ENCODE results near the gene KLHDC10.

The KLHDC10 gene

DNA sequence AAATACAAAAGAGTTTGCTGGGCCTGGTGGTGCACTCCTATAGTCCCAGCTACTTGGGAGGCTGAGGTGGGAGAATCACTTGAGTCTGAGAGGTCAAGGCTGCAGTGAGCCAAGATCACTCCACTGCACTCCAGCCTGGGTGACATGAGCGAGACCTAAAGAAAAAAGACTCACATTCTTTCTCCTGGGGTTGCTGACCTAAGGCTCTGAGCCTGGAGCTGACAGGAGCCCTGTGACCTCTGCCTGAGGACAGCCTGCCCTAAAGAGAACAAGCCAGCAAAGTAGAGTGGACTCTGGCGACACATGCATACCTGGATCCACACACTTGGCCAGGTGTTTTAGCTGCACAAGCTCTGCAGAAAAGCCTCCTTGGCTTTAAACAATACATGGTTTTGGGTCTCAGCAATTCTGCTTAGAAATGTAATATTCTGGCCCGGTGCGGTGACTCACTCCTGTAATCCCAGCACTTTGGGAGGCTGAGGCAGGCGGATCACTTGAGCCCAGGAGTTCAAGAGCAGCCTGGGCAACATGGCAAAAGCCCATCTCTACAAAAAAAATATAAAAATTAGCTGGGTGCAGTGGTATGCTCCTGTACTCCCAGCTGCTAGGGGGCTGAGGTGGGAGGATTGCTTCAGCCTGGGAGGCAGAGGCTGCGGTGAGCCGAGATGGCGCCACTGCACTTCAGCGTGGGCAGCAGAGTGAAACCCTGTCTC, 76.5 kb downstream of the KLHDC10 start:
- no peak overlapping the region for H3K4me3 Mint-ChIP-seq
- H3K4me1 Mint-ChIP-seq (ENCODE audit: low read depth), result peaks cover 1% of the 10 kb centered on the region
- H3K9me3 Mint-ChIP-seq, result no peaks in the 10 kb centered on the region
- H3K36me3 Mint-ChIP-seq (ENCODE audit: low read depth), result no peaks in the 10 kb centered on the region
- DNase-seq, result no peak
- peaks cover 19% of the 10 kb centered on the region for H3K27me3 Mint-ChIP-seq
- no peak overlapping the region for H3K27ac Mint-ChIP-seq

DNA sequence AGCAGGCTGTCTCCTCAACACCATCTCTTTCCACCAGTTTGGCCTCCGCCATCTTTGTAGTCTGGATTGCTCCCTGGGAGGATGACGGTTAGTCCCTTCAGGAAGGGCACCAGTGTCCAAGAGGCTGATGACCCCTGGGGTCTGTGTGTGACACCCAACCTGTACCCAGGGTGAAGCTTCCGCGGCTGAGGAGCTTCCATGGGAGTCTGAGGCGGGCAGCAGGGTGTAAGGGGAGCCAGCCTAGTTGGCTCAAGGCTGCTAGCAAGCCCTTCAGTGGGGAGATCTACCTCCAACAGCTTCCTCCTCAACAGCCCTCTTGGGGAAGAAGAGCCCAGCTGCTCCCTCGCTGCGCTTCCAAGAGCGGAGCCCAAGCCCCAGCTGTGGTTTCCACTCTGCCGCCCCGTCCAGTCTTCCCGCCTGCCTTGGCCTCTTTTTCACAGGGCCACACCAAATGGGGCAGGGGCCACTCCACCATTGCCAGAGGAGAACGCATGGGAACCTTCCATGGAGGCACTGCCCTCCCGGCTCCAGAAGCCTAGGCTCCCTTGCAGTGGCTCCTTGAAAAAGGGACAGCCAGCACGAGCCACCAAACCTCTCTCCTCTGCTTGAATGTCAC, 77.5 kb downstream of the KLHDC10 start:
- H3K4me3 Mint-ChIP-seq, result no peak overlapping the region
- no peak for DNase-seq
- H3K27ac Mint-ChIP-seq, result no peak overlapping the region
- no peaks in the 10 kb centered on the region for H3K36me3 Mint-ChIP-seq (ENCODE audit: low read depth)
- H3K9me3 Mint-ChIP-seq, result no peaks in the 10 kb centered on the region
- no peaks in the 10 kb centered on the region for H3K4me1 Mint-ChIP-seq (ENCODE audit: low read depth)
- peaks cover 19% of the 10 kb centered on the region for H3K27me3 Mint-ChIP-seq

DNA sequence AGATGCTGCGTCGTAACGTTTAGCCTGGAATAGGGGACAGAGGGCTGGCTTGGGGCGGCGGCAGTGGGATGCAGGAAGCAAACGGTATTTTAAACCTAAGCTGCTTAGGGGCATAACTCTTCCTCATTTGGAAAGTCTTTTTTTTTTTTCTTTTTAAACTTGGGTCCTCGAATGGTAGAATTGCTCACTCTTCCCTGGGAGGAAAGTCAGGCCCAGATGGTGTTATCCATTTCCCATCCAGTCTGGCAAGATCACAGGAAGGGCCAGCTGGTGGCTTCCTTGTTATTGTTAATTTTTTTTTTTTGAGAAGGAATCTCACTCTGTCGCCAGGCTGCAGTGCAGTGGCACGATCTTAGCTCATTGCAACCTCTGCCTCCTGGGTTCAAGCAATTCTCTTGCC, 78.2 kb downstream of the KLHDC10 start:
- no peak for DNase-seq

DNA sequence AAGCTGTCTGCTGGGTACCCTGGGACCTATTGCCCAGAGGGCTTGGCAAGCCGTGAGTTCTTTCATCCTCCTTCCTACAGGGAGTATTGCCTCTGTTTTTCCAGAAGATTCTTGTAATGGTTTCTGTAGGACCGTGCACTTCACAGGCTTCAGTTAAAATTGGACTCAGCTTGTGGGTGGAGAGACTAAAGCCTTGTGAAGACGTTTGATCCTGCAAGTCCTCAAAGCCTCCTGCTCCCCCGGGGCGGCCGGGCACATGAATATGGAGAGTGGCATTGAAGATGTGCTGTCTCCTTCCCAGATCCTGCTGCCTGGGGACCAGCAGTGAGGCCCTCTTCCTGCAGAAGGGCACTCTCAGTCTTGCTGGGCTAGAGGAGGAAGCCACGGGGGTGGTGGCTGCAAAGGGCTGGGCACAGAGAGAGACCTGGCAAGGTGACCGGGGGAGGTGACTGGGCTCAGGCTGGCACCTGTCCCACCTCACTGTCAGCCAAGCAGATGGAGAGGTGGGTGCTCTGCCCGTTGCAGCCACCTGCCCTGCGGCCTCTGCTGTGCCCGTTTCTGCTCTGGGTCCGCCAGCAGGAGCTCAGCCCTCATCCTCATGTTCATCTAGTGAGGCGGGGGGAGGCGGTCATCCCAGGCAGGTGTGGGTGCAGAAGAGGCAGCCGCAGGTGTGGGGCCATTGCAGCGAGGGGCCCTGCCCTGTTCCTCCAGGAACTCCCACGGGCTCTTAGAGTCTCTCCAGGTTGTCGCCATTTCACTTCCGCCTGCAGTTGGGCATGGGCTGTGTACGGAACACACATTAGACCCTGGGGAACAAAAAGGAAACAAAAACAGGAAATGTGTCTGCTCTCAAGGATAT, 79.2 kb downstream of the KLHDC10 start:
- Mint-ChIP-seq H3K27ac (no peak overlapping the region), H3K9me3 (no peaks in the 10 kb centered on the region), H3K4me3 (no peak overlapping the region), H3K36me3 (ENCODE audit: low read depth) (no peaks in the 10 kb centered on the region), H3K4me1 (ENCODE audit: low read depth) (no peaks in the 10 kb centered on the region), H3K27me3 (peaks cover 19% of the 10 kb centered on the region)
- DNase-seq, result no peak

More for the DNA sequence above, 78.2 kb downstream of the KLHDC10 start:
- no peaks in the 10 kb centered on the region for H3K36me3 Mint-ChIP-seq (ENCODE audit: low read depth)
- H3K27ac Mint-ChIP-seq, result no peak overlapping the region
- peaks cover 19% of the 10 kb centered on the region for H3K27me3 Mint-ChIP-seq
- H3K4me3 Mint-ChIP-seq, result no peak overlapping the region
- no peaks in the 10 kb centered on the region for H3K9me3 Mint-ChIP-seq
- no peaks in the 10 kb centered on the region for H3K4me1 Mint-ChIP-seq (ENCODE audit: low read depth)

DNA sequence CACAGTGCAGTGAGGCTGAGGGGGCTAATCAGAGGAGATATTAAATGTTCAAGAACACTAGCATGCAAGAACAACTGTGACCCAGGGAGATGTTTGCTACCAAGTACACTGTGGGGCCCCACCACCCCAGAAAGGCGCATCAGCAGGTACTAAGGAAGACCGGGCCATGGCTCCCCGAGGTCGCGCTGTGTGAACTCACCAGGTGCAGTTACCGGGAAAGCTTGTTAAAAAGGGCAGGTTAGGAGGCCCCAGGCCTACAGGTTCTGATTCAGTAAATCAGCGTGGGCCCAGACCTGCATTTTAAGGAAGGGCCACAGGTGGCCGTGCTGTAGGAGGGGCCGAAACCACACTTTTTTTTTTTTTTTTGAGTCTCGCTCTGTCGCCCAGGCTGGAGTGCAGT, 80.3 kb downstream of the KLHDC10 start:
- Mint-ChIP-seq H3K4me1 (ENCODE audit: low read depth) (no peaks in the 10 kb centered on the region), H3K9me3 (no peaks in the 10 kb centered on the region), H3K4me3 (no peak overlapping the region), H3K36me3 (ENCODE audit: low read depth) (no peaks in the 10 kb centered on the region), H3K27me3 (peaks cover 22% of the 10 kb centered on the region), H3K27ac (no peak overlapping the region)
- no peak for DNase-seq

DNA sequence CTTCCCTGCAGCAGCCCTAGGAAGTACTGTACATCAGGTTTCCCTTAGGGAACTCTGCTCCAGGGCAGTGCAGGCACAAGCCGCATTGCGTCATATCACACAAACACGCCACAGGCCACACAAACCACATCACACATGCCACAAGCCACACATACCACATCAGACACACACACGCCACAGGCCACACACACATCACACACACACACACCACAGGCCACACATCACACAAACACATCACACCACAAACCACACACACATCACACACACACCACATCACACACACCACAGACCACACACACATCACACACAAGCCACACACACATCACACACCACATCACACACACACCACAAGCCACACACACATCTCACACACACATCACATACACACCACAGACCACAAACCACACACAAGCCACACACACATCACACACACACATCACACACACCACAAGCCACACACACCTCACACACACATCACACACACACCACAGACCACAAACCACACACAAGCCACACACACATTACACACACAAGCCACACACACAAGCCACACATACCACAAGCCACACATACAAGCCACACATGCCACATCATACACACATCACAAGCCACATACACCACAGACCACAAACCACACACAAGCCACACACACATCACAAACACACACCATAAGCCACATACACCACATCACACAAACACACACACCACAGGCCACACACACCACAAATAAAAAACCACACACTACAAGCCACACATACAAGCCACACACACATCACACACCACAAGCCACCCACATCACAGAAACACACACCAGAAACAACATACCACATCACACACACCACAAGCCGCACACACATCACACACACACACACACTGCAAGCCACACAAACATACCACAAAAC, 81.5 kb downstream of the KLHDC10 start:
- H3K4me3 Mint-ChIP-seq, result no peak overlapping the region
- H3K27ac Mint-ChIP-seq, result no peak overlapping the region
- H3K9me3 Mint-ChIP-seq, result no peaks in the 10 kb centered on the region
- H3K36me3 Mint-ChIP-seq (ENCODE audit: low read depth), result no peaks in the 10 kb centered on the region
- DNase-seq, result peak; percentile 59
- H3K4me1 Mint-ChIP-seq (ENCODE audit: low read depth), result no peaks in the 10 kb centered on the region
- peaks cover 28% of the 10 kb centered on the region for H3K27me3 Mint-ChIP-seq

DNA sequence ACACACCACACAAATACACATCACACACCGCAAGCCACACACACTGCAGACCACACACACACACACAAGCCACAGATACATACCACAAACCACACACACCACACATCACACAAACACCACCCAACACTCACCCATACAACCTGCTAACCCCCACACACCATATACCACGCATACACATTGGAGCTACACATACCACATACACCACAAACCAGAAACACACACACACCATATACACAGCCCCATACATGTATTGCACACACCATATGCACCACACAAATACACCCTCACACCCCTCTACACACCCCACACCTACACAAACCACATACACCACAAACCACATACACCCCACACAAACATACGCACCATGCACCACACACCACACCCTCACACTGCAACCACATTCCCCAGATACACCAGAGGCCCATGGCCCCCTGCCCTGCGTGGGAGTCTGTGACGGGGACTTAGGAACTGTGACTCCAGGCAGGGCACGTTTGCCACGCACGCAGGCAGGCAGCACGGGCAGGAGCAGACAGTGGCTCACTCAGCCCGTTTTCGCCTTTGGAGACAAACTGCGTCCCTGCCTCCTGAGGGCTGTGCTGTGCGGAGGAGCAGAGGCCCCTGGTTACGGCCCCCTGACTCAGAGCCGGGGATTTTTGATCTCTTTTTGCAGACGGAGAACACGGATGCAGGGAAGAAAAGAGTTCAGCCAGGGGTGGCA, 82.3 kb downstream of the KLHDC10 start:
- H3K27me3 Mint-ChIP-seq, result peaks cover 28% of the 10 kb centered on the region
- no peaks in the 10 kb centered on the region for H3K4me1 Mint-ChIP-seq (ENCODE audit: low read depth)
- peaks cover 4% of the 10 kb centered on the region for H3K36me3 Mint-ChIP-seq (ENCODE audit: low read depth)
- no peak for DNase-seq
- H3K27ac Mint-ChIP-seq, result no peak overlapping the region
- H3K9me3 Mint-ChIP-seq, result no peaks in the 10 kb centered on the region
- no peak overlapping the region for H3K4me3 Mint-ChIP-seq

DNA sequence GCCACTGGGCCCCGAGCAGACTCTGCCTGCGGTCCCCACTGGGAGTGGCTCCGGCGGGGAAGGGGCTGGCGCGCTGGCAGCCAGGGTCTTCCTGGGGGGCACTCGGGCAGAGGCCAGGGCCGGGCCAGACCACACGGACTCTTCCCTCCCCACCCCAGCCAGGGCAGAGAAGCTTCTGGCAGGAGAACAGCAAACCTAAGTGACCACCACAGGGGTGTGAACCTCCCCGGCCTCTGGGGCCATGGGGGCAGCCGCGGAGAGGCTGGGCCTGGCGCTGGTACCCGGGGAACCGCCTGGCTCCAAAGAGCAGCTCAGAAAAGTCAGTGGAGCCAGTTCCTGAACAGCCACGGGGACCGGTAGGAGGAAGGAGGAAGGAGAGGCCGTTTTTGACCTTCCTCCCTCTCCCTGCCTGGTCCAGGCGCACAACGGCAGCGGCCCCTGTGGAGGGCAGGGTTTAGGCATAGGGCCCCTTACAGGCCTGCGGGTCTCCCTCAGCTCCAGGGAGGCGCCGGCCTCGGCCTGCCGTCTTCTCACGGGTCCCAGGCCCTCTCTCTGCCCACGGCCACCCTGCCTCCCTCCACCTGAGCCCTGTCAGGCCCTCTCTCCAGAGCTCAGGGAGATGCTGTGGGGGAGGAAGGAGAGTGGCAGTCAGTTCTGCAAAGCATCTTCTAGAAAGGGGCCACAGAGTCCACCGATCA, 83.0 kb downstream of the KLHDC10 start:
- Mint-ChIP-seq H3K27ac (no peak overlapping the region), H3K27me3 (peaks cover 24% of the 10 kb centered on the region), H3K9me3 (peaks cover under 1% of the 10 kb centered on the region), H3K4me3 (no peak overlapping the region), H3K36me3 (ENCODE audit: low read depth) (peaks cover 11% of the 10 kb centered on the region), H3K4me1 (ENCODE audit: low read depth) (no peaks in the 10 kb centered on the region)
- no peak for DNase-seq

DNA sequence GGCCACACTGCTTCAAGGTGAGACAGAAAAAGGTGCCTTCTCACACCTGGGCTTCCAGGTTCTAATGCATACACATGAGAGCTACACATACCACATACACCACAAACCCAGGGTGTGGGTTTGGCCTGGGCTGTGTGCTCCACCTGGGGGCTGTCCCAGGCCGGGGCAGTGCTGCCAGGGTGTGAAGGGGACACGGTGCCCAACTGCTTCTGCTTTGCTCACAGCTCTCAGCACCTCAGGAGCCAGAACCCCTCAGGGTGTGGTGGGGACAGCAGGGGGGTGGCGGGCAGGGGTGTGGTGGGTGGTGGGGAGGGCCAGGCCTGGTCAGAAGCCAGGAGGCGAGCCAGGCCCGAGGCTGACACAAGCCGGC, 83.8 kb downstream of the KLHDC10 start:
- Mint-ChIP-seq H3K27ac (no peak overlapping the region), H3K4me1 (ENCODE audit: low read depth) (no peaks in the 10 kb centered on the region), H3K36me3 (ENCODE audit: low read depth) (peaks cover 17% of the 10 kb centered on the region), H3K27me3 (peaks cover 17% of the 10 kb centered on the region), H3K4me3 (no peak overlapping the region), H3K9me3 (peaks cover 6% of the 10 kb centered on the region)
- DNase-seq, result no peak

DNA sequence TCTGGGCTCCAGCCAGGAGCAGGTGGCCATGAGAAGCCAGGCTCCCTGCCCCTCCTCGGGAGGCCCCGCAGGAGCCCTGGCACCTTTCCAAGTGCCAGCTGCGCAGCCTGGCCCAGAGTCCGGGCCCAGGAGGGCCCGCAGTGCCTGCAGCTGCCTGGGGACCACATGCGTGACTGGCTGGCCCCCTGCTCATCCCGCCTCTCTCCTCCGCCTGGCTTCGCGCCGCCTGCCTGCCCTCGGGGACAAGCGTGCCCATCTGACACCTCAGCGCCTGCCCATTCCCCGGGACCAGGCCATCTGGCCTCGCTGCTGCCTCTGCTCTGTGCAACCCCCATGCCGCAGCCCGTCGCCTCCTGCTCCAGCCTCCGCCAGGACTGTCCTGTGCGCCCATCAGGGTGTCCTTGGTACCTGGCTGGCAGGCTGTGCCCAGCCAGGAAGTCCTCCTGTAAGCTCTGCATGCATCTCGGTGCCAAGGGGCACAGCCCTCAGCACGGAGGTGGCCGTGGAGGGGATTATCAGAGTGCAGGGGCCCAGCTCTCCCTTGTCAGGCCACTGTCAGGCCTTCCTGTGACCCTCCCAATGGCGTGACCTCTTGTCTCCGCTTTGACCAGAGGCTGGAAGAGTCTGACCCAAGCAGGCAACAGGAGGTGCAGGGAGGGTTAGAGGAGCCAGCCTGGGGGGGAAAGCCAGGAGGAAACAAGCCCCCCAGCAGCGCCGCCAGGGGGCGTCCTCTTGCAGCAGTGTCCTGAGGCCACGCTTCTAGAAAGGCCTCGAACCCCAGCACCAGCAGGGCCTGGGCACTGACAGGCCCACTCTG, 84.4 kb downstream of the KLHDC10 start:
- Mint-ChIP-seq H3K36me3 (ENCODE audit: low read depth) (peaks cover 23% of the 10 kb centered on the region), H3K27me3 (peaks cover 13% of the 10 kb centered on the region), H3K4me3 (no peak overlapping the region), H3K27ac (no peak overlapping the region), H3K9me3 (peaks cover 10% of the 10 kb centered on the region), H3K4me1 (ENCODE audit: low read depth) (no peaks in the 10 kb centered on the region)
- no peak for DNase-seq

DNA sequence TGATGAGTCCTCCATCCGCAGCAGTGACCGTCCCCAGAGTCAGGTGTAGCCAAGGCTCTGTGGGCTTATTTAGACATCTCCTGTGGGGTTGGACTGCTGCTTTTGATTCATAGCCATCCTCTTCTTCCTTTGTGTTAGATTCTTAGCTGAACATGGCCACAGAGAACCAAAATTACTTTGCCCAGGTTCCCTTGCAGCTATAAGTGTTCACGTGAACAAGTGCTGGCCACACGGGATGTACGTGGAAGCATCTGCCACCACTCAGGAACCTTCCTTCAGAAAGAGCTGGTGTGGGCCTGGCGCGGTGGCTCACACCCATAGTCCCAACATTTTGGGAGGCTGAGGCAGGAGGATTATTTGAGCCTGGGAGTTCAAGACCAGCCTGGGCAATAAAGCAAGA, 85.8 kb downstream of the KLHDC10 start:
- no peak for DNase-seq
- Mint-ChIP-seq H3K27me3 (peaks cover 9% of the 10 kb centered on the region), H3K9me3 (peaks cover 21% of the 10 kb centered on the region), H3K4me3 (no peak overlapping the region), H3K36me3 (ENCODE audit: low read depth) (peaks cover 37% of the 10 kb centered on the region), H3K27ac (no peak overlapping the region), H3K4me1 (ENCODE audit: low read depth) (no peaks in the 10 kb centered on the region)

DNA sequence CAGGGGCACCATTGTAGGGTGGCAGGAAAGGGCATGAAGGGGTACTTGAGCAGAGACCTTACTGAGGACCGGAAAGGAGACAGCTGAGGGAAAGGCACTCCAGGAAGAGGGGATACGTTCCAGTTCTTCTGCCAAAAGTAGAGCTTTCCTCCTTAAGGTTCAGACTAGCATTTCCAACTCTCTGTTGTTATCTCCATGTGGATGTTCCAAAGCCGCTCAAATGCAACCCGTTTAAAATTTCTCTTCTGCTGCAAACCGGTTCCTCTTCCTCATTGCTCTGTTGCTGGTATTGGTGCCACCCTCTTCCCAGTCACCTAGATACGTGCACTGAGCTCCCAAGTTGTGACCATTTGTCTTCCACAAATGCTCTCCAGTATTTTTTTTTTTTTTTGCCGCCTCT, 87.4 kb downstream of the KLHDC10 start:
- no peak for DNase-seq
- Mint-ChIP-seq H3K27ac (no peak overlapping the region), H3K9me3 (peaks cover 21% of the 10 kb centered on the region), H3K27me3 (peaks cover 9% of the 10 kb centered on the region), H3K36me3 (ENCODE audit: low read depth) (peaks cover 53% of the 10 kb centered on the region), H3K4me1 (ENCODE audit: low read depth) (no peaks in the 10 kb centered on the region), H3K4me3 (no peak overlapping the region)

DNA sequence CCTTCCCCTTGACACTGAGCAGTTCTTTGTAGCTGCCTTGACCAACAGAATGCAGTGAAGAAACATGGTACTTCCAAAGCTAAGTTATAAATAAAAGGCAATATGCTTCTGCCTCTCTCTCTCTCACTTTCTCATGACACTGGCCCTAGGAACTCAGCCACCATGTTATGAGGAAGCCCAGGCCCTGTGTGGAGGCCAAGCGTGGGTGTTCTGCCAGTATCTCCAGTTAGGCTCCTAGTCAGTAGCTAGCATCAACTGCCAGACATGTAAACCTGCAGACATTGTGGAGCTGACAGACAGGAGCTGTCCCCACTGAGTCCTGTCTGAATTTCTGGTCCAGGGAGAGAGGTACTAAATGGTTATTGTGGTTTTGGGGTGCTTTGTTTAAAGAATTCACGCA, 89.7 kb downstream of the KLHDC10 start:
- no peak for DNase-seq
- no peak overlapping the region for H3K4me3 Mint-ChIP-seq
- H3K27ac Mint-ChIP-seq, result no peak overlapping the region
- H3K36me3 Mint-ChIP-seq (ENCODE audit: low read depth), result peaks cover 74% of the 10 kb centered on the region
- H3K9me3 Mint-ChIP-seq, result peaks cover 21% of the 10 kb centered on the region
- no peaks in the 10 kb centered on the region for H3K4me1 Mint-ChIP-seq (ENCODE audit: low read depth)
- peaks cover 9% of the 10 kb centered on the region for H3K27me3 Mint-ChIP-seq

All from activated T-cell treated with anti-CD3 and anti-CD28 coated beads, Interleukin-2, amount 50 U/mL, for 24 hours (primary cell).